Measurements from ENCODE around the gene RPS6KA3. TPM values are rescaled to one million over a fixed set of nuclear protein-coding genes. Genes with fewer than 3 reads are reported as not detected.

Gene RPS6KA3
- total and polyA plus RNA-seq, 2 of the 8 experiments (the other 6 are each of a cell fraction or from before 2014, with no cell fraction given) = 7.1 to 13.0 TPM

GRCh38 chrX:20227116-20227515, 39.6 kb downstream of the RPS6KA3 start (continued):
- TF ChIP-seq CHD7 (IDR thresholded peaks at IDR 0.05; ENCODE audit: insufficient replicate concordance, low read length) = no peak
- TF ChIP-seq CBX5 (IDR thresholded peaks at IDR 0.05; ENCODE audit: low read depth, low read length) = no peak
- TF ChIP-seq SP1 (IDR thresholded peaks at IDR 0.05; ENCODE audit: low read depth, low read length) = no peak
- TF ChIP-seq SP4 (IDR thresholded peaks at IDR 0.05; ENCODE audit: low read length) = no peak
